Measurements from ENCODE around the gene MYO1E.

DNA sequence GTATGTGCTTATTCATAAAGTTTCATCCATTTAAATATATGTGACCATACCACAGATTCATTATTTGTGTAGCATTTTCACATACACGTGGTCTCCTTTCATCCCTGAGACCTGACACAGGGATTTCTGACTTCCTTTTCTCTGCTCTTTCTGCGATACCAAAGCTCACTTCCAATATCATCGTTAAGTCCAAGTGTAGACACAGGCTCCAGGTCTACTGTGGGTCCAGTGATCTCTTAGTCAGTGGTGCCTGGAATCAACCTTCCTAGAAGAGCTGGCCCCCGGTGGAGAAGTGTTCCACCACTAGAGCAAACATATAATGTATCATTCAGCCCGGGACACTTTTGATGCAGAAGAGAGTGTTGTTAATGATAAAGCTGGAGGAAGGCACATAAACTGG lies 93.6 kb downstream of the MYO1E start:
- no peak for TF ChIP-seq POLR2A (IDR thresholded peaks at IDR 0.05)
- TF ChIP-seq, protein P1, sequence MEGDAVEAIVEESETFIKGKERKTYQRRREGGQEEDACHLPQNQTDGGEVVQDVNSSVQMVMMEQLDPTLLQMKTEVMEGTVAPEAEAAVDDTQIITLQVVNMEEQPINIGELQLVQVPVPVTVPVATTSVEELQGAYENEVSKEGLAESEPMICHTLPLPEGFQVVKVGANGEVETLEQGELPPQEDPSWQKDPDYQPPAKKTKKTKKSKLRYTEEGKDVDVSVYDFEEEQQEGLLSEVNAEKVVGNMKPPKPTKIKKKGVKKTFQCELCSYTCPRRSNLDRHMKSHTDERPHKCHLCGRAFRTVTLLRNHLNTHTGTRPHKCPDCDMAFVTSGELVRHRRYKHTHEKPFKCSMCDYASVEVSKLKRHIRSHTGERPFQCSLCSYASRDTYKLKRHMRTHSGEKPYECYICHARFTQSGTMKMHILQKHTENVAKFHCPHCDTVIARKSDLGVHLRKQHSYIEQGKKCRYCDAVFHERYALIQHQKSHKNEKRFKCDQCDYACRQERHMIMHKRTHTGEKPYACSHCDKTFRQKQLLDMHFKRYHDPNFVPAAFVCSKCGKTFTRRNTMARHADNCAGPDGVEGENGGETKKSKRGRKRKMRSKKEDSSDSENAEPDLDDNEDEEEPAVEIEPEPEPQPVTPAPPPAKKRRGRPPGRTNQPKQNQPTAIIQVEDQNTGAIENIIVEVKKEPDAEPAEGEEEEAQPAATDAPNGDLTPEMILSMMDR (IDR thresholded peaks at IDR 0.05): no peak
